Central memory CD4-positive, alpha-beta T cell (primary cell): ENCODE results near the gene TLCD2.
A peak's percentile ranks its signal among the peaks of the same experiment; 100 is the strongest.
"Not testable (repeated sequence)": the region's sequence is repeated elsewhere in the genome, so short reads cannot be mapped to it uniquely, and the experiment has no call there.

ENCODE experiments used
- DNase-seq: peaks from one replicate; pipeline ENCODE4 v3.0.0; 2022
- total RNA-seq, 3 experiments: gene quantifications; one replicate each; lab custom pipeline; 2026; lab: John Stamatoyannopoulos, UW

The TLCD2 gene
- total RNA-seq = 0.96 to 1.3 (median 1.2) reads per million in 3 experiments

DNA sequence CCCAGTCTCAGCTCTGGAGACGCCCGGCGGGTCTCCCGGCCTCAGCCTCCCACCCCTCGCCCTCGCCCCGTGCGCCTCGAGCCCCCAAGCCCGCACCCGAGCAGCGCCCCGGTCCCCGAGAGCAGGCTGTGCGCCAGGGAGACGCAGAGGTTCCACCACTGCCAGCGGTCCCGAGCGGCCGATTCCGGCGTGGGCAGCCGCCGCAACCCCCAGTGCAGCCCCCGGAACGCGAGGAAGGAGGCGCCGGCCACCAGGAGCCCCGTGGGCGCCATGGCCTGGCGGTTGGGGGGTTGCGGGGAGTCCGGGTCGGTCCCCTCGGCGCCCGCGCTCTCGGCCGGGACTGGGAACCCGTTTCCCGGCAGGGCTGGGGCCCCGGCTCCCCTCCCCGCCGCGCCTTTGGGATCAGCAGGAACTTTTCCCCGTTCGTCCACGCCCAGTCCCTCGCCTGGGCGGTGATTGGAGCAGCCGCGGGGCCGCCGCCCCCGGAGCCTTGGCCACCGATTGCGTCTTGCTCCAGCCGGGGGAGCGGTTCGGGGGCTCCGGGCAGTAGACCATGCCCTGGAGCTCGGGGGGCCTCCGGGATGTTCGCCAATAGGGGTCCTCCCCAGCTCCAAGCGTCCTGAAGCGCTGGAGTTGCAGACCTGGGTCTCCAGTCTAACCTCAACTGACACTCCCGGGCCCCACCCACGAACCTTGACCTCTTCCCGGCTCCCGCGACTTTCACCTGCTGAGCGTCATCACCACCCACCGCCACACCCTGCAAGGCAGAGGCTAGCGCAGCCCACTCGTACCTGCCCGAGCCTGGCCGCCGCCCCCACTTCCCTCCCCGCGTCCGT lies at the start of gene TLCD2:
Gene TLCD2, minus strand, starts transcription at position 407 of the 836 bp plus-strand sequence. Its CDS starts 135 bp downstream, at position 272.
- no peak for DNase-seq

DNA sequence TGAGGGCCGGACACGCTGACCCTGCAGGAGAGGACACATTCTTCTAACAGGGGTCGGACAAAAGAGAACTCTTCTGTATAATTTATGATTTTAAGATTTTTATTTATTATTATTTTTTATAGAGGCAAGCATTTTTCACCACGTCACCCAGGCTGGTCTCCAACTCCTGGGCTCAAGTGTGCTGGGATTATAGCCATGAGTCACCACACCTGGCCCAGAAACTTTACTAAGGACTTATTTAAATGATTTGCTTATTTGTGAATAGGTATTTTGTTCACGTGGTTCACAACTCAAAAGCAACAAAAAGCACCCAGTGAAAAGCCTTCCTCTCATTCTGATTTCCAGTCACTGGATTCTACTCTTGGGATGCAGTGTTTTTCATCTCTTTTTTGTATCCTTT lies 49.4 kb upstream of the TLCD2 start:
- no peak for DNase-seq

DNA sequence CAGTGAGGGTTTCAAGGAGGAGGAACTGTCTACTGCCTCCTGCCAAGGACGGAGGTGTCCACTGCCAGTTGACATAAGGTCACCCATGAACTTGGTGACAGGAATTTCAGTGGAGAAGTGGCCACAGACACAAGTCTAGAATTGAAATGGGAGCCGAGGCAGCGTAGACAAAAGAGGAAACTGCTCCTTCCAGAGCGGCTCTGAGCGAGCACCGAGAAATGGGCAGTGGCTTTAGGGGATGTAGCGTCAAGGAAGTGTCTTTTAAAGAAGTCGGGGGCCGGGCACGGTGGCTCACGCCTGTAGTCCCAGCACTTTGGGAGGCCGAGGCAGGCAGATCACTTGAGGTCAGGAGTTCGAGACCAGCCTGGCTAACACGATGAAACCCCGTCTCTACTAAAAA lies 48.6 kb upstream of the TLCD2 start:
- no peak for DNase-seq

DNA sequence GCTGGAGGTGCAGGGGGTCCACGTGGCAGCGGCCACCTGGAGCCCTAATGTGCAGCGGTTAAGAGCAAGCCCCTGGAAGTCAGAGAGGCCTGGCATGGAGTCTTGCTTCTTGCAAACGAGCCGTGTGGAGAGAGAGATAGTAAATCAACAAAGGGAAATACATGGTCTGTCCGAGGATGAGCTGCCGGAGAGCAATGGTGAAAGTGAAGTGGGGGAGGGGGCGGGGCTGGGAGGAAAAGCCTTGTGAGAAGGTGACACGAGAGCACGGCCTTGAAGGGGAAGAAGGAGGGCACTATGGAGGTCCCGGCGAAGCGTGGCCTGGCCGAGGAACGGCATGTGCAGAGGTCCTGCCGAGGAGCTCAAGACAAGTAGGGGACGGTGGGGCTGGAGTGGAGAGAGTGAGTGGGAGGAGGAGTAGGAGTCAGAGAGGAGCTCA lies 45.7 kb upstream of the TLCD2 start:
- DNase-seq = no peak

DNA sequence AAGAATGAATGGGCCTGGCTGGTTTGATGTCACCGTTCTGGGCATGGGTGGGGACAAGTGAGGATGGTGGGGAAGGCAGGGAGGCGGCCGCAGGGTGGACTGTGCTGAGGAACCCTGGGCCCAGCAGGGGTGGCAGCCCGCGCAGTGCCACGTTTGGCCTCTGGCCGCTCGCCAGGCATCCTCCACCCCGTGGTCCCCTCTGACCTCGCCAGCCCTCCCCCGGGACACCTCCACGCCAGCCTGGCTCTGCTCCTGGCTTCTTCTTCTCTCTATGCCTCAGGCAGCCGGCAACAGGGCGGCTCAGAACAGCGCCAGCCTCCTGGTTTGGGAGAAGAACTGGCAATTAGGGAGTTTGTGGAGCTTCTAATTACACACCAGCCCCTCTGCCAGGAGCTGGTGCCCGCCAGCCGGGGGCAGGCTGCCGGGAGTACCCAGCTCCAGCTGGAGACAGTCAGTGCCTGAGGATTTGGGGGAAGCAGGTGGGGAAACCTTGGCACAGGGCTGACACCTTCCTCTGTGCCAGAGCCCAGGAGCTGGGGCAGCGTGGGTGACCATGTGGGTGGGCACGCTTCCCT lies 45.2 kb upstream of the TLCD2 start:
- no peak for DNase-seq

- no peak for DNase-seq
Observed at GRCh38 chr17:1754430-1755112, 44.4 kb upstream of the TLCD2 start.

- no peak for DNase-seq
Observed at GRCh38 chr17:1753767-1754429, 43.7 kb upstream of the TLCD2 start.

DNA sequence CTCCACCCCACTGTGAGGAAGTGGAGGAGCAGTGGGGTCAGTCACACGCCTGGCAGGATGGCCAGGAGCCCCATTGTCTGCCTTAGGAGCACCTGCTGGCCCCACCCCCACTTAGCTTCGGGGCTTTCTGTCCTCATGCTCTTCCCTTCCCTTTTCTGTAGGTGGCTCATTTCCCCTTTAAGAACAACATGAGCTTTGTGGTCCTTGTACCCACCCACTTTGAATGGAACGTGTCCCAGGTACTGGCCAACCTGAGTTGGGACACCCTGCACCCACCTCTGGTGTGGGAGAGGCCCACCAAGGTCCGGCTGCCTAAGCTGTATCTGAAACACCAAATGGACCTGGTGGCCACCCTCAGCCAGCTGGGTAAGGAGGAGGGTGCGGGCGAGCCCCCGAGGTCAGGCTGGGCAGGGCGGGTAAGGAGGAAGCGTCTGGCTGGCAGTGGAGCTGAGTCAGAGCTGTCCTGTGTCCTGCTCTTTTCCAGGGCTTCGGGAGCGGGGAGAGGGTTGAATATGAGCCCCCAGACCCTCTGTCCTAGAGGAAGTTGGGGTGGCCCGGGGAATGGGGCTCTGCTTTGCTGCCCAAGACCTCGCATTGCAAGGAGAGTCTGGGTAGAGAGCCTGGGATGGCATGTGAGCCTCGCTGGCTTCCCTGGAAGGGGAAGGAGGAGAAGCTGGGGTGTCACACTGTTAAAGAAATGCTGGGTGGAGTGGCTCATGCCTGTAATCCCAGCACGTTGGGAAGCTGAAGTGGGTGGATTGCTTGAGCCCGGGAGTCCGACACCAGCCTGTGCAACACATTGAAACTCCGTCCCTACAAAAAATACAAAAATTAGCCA lies 42.5 kb upstream of the TLCD2 start:
- DNase-seq = no peak

GRCh38 chr17:1750628-1751027 lies 40.5 kb upstream of the TLCD2 start:
- no peak for DNase-seq

DNA sequence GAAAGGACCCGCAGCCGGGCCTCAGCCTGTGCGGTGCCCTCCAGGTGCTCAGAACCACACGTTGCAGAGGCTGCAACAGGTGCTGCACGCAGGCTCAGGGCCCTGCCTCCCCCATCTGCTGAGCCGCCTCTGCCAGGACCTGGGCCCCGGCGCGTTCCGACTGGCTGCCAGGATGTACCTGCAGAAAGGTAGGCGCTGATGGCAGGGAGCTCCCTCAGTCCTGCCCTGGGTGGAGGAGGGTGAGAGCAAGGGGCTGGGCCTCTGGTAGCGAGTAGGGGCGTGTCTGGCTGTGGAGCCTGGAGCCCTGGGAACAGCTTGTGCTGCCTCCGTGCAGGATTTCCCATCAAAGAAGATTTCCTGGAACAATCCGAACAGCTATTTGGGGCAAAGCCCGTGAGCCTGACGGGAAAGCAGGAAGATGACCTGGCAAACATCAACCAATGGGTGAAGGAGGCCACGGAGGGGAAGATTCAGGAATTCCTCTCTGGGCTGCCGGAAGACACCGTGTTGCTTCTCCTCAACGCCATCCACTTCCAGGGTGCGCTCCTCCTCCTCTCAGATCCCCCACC lies 36.9 kb upstream of the TLCD2 start:
- no peak for DNase-seq

DNA sequence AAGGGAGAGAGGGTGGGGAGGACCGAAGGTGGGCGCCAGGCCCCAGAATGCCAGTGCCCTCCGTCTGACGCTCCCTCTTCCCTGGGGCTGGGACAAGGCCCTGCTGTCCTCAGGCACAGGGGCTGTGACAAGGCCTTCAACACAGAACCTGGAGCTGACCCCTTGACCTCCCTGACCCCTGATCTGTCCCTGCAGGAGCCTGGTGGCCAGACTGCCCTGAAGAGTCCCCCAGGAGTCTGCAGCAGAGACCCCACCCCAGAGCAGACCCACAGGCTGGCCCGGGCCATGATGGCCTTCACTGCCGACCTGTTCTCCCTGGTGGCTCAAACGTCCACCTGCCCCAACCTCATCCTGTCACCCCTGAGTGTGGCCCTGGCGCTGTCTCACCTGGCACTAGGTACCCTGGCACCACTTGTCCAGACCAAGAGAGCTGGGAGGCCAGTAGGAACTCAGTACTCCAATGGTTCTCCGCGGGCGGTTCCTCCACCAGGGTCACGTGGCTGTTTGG lies 35.4 kb upstream of the TLCD2 start:
- DNase-seq = no peak

DNA sequence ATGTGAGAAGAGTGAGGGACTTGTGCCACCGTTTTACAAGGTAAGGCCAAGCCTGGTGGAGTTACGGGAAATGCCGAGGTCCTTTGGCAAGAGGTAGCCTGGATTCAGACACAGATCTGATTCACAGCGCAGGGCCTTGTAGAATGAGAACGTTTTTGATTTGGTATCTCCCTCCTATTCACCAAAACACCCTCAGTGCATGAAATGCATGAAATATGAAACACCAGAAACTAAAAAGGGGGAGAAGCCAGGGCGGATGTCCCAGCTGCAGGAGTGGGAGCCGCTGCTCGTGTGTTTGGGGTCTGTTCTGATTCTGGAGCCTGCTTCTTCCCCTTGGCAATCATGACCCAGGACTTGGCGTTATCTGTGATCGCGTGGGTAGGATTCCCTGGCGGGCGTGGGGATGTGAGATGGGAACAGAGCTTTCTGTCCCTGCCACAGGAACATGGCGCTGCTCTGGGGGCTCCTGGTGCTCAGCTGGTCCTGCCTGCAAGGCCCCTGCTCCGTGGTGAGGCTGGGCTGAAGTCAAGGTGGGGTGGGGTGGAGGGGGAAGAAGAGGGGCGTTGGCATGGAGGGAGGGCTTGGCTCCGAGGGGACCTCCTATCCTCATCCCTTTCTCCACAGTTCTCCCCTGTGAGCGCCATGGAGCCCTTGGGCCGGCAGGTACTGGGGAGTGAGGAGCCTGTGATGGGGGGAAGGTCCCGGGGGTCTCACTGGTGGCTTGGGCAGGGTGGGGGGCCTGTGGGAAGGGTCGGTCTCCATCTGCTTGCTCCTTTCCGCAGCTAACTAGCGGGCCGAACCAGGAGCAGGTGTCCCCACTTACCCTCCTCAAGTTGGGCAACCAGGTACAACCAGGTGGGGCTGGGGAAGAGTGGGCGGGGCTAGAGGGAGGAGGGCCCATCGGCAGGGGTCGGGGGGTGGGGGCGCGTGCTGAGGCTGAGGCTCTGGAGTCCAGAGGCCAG lies 34.7 kb upstream of the TLCD2 start:
- no peak for DNase-seq

GRCh38 chr17:1743088-1743439 lies 32.9 kb upstream of the TLCD2 start:
- no peak for DNase-seq

DNA sequence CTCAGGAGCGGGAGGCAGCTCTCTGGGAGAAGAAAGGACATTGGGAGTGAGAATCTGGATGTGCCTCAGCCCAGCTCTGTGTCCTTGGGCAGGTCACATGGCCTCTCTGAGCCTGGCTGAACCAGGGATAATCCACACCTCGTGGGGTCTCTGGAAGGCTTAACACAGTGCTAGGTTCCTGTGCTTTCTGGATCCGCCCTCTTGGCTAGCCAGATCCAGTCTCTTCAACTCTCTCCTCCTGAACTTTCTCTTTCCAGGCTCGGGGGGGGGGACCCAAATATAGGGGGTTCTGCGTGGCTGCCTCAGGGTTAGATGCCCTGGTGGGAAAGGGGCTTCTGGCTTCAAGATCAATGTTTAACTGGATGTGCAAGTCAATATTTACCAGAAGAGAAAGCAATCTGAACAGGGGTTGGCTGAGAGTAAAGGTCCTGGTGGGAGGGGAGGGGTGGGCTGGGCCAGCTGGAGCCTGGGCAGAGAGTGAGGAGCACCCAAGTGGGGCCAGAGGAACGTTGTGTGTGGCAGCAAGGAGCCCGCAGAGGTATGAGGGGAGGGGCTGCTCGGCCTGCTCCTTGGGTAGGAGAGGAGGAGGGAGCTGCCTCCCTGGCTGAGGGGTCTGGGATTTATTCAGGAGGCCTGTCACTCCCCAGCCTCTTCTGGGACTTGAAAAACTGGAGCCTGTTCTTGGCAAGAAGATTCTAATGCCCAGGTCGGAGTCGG lies 32.4 kb upstream of the TLCD2 start, which contains the start of gene SERPINF2:
Gene SERPINF2, plus strand, starts transcription at position 501 of the 717 bp plus-strand sequence. CDS start 2,125 bp downstream, outside the sequence.
- DNase-seq = no peak

DNA sequence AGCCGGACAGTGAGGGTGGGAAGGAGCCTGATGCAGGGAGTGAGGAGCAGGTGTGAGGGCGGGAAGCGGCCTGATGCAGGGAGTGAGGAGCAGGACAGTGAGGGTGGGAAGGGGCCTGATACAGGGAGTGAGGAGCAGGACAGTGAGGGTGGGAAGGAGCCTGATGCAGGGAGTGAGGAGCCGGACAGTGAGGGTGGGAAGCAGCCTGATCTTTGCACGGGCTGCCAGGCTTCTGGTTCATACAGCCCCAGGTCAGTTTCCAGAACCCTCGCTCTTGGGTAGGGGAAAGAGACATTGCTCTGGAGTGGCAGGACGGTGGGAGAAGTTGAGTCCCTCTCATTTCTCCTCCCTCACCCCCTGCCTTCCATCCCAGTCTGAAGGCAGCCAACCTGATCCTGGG lies 31.7 kb upstream of the TLCD2 start:
- DNase-seq = not testable (repeated sequence)

DNA sequence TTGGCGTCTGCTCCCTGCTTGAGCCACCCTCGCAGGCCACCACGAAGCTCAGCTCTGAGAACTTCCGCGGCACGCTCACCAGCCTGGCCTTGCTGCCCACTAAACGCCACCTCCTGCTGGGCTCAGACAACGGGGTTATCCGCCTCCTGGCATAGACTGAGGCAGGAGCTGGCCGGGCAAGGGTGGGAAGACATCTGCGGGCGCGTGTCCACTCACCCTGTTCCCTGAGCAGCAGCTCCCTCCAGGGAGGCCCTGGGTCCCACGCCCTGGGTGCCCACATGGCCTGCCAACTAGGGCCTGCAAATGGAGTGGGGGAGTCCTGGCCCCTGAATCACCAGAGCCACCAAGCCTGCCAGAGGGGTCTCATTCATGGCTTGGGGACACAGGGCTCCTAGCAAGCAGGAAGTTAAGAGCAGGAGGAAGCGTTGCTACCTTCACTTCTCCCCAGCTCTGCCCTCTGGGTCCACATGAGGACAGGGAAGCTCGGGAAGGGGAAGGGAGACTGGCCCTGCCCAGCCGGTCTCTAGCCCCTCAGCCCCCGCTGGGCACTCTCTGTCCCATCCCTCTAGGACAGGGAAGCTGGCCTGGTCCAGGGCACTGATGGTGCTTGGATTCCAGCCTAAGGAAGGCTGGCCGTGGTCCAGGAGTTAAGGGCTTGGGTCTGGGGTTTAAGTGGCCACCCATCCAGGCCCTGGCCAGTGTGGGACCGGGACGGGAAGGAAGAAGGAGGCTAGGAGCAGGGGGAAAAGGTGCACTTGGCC lies 27.5 kb upstream of the TLCD2 start:
- no peak for DNase-seq

DNA sequence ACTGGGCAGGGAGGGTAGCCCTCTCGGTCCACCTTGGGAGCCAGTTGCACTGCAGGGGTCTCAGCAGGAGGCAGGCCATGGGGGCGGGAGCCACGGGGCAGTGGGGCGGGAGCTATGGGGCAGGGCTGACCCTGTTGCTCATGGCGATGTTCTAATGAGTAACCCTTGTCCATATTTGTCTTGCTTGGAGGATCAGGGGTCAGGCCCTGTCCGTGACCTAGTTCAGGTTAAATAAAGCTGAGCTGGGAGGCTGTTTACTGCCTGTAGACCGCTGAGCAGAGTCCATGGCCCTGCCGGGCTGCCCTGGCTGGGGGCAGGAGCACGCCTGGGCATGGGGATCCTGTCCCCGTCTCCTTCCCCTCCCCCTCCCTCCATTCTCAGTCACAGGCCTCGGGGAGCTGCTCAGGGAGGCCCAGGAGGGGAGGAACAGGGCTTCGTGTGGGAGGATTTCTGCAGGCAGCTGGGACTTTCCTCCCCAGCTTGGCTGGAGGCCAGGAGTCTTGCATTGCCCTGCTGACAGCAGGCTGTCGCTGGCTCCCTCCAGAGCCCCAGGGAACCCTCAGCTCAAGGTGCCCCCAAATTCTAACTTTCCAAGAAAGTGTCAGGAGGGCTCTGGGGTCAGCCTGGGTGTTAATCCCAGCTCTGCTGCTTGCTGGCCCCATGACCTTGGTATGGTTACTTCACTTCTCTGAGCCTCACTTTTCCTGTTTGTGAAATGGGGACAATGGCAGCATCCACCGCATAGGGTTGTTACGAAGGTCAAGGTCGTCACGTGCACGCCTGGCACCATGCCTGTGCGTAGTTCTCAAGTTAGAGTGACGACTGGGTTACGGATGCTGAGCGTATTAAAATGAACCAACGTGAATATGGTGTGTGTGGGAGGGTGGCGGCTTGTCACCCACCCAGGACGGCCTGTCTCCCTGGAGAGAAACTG lies 26.4 kb upstream of the TLCD2 start:
- peak; percentile 46 for DNase-seq
